Liver (tissue), 9 donors: ENCODE results near the gene DCTN4. TPM values are rescaled to one million over a fixed set of nuclear protein-coding genes. Genes with fewer than 3 reads are reported as not detected.

Source experiments
- DNase-seq: peaks from one replicate; pipeline ENCODE4 v3.0.0-alpha.2; 2017; ENCODE audit warnings: low spot score
- H3K27ac ChIP-seq, 2 donors: one replicate each; pipeline ENCODE4 v1.7.0; 2013; ENCODE audit warnings: inconsistent platforms in 2 of 2, low read length in 2 of 2, control low read depth in 1 of 2, low read depth in 1 of 2, mild to moderate bottlenecking in 1 of 2
- H3K27me3 ChIP-seq, 4 donors: one replicate each; pipeline versions ENCODE4 v1.6.1 to v1.7.0; 2013; ENCODE audit warnings: low read length in 3 of 4, inconsistent platforms in 1 of 4, mild to moderate bottlenecking in 1 of 4, moderate library complexity in 1 of 4; ENCODE audit not compliant: control insufficient read depth in 4 of 4, insufficient read depth in 4 of 4
- H3K36me3 ChIP-seq, 4 donors: one replicate each; pipeline versions ENCODE4 v1.6.1 to v1.7.0; 2013; ENCODE audit warnings: low read length in 3 of 4, mild to moderate bottlenecking in 3 of 4, low read depth in 1 of 4, moderate library complexity in 1 of 4; ENCODE audit not compliant: control insufficient read depth in 4 of 4, insufficient read depth in 3 of 4
- H3K4me1 ChIP-seq, 4 donors: one replicate each; pipeline versions ENCODE4 v1.6.1 to v1.7.0; 2013; ENCODE audit warnings: low read length in 3 of 4, mild to moderate bottlenecking in 3 of 4, moderate library complexity in 1 of 4; ENCODE audit not compliant: control insufficient read depth in 4 of 4, insufficient read depth in 4 of 4
- H3K4me3 ChIP-seq, 3 donors: one replicate each; pipeline versions ENCODE4 v1.6.1 to v1.7.0; 2013; ENCODE audit warnings: low read length in 3 of 3, control low read depth in 1 of 3, low read depth in 1 of 3, mild to moderate bottlenecking in 1 of 3
- H3K9ac ChIP-seq, 2 donors: one replicate each; pipeline ENCODE4 v1.7.0; 2013; ENCODE audit warnings: low read length in 2 of 2, mild to moderate bottlenecking in 2 of 2, moderate library complexity in 2 of 2, control low read depth in 1 of 2, low read depth in 1 of 2
- H3K9me3 ChIP-seq, 4 donors: one replicate each; pipeline versions ENCODE4 v1.6.1 to v1.7.0; 2013; ENCODE audit warnings: low read length in 3 of 4; ENCODE audit not compliant: control insufficient read depth in 4 of 4
- FOXA1 ChIP-seq: IDR thresholded peaks from 2 replicates; pipeline ENCODE4 v1.6.1; 2016; ENCODE audit warnings: antibody characterized with exemption
- GABPA ChIP-seq, 2 donors: IDR thresholded peaks in 1 of 2; conservative IDR thresholded peaks in 1 of 2; 2 replicates each; pipeline ENCODE4 v1.6.1; 2016; ENCODE audit warnings: antibody characterized with exemption in 2 of 2, mild to moderate bottlenecking in 1 of 2, moderate library complexity in 1 of 2
- HNF4G ChIP-seq: IDR thresholded peaks from 2 replicates; pipeline ENCODE4 v1.6.1; 2016; ENCODE audit warnings: antibody characterized with exemption
- NR2F2 ChIP-seq: IDR thresholded peaks from 2 replicates; pipeline ENCODE4 v1.6.1; 2016; ENCODE audit warnings: antibody characterized with exemption
- RAD21 ChIP-seq, 2 donors: IDR thresholded peaks; 2 replicates each; pipeline ENCODE4 v1.6.1; 2016; ENCODE audit warnings: antibody characterized with exemption in 2 of 2, mild to moderate bottlenecking in 2 of 2
- RXRA ChIP-seq, 2 donors: IDR thresholded peaks; 2 replicates each; pipeline ENCODE4 v1.6.1; 2017 to 2018; ENCODE audit warnings: antibody characterized with exemption in 2 of 2, mild to moderate bottlenecking in 1 of 2
- SP1 ChIP-seq: IDR thresholded peaks from 2 replicates; pipeline ENCODE4 v1.6.1; 2018; ENCODE audit warnings: antibody characterized with exemption, mild to moderate bottlenecking
- WGBS: extraction: QIAGEN DNeasy Blood & Tissue Kit; methylation state at CpG from one replicate; pipeline ENCODE4 v1.1.7; 2013; 5-methylcytosine and 5-hydroxymethylcytosine counted together
- polyA plus RNA-seq, 2 donors: library from polyadenylated mRNA; stranded (reverse) in 1 of 2; unstranded in 1 of 2; fragments of 200-250 nt in 1 of 2; fragments of >200 nt in 1 of 2; fragmentation: Nextera tagmentation in 1 of 2; extraction: Ambion mirVana in 1 of 2; gene quantifications; one replicate each; pipeline versions ENCODE4 v1.2.1 to v1.2.3, GENCODE V29; 2013 to 2015
- total RNA-seq, 2 donors: library from RNA; depleted of rRNA; stranded (reverse); fragments of >200 nt; gene quantifications; one replicate each; pipeline ENCODE4 v1.2.3, GENCODE V29; 2014
- TF ChIP-seq, protein P1 (sequence below): fragments of 150-350 bp; IDR thresholded peaks from 2 replicates; pipeline ENCODE4 v1.5.1; 2017; ENCODE audit warnings: improper control_type of control experiment, low read depth, low read length; ENCODE audit not compliant: missing input control
- TF ChIP-seq, protein P2 (sequence below): IDR thresholded peaks from 2 replicates; pipeline ENCODE4 v1.6.1; 2016; ENCODE audit warnings: antibody characterized with exemption
- TF ChIP-seq, protein P3 (sequence below): IDR thresholded peaks from 2 replicates; pipeline ENCODE4 v1.6.1; 2016; ENCODE audit warnings: antibody characterized with exemption
- TF ChIP-seq, protein P4 (sequence below): IDR thresholded peaks from 2 replicates; pipeline ENCODE4 v1.6.1; 2016; ENCODE audit warnings: antibody characterized with exemption
- donor health status: healthy.
- donor health status: healthy.
- donor health status: healthy.
- donor health status: healthy.
- donor health status: healthy.

Gene DCTN4
- total and polyA plus RNA-seq, 4 donors: 10.3 to 29.6 (median 20.2) TPM

DNA sequence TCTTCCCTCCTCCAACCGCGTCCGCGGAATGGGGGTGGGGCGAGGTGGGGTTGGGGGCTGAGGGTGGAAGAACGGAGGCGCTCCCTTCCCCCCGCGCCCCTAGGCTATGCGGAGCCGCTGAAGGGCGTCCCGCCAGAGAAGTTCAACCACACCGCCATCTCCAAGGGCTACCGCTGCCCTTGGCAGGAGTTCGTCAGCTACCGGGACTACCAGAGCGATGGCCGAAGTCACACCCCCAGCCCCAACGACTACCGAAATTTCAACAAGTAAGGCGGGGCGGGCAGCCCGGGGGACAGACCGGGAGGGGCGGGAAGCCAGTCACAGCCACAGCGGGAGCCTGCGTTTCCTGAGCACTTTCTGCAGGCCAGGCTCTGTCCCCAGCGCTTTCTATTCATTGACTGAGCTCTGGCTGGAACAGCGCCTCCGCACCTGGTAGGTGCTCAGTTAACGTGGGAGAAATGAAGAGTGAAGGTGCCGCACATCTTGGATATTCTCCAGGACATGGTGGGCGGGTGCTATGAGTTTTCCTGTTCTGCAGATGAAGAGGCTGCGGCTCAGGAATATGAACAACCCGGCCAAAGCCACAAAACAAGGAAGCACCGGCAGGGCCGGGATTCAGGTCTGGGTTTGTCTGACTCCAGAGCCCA lies 86.5 kb downstream of the DCTN4 start:
- no peak overlapping the region for H3K27ac ChIP-seq
- TF ChIP-seq RXRA (IDR thresholded peaks at IDR 0.05) (no peak), RAD21 (IDR thresholded peaks at IDR 0.05) (peak in 1 of 2 donors; percentile 8)
- no peaks in the 10 kb centered on the region for H3K36me3 ChIP-seq

DNA sequence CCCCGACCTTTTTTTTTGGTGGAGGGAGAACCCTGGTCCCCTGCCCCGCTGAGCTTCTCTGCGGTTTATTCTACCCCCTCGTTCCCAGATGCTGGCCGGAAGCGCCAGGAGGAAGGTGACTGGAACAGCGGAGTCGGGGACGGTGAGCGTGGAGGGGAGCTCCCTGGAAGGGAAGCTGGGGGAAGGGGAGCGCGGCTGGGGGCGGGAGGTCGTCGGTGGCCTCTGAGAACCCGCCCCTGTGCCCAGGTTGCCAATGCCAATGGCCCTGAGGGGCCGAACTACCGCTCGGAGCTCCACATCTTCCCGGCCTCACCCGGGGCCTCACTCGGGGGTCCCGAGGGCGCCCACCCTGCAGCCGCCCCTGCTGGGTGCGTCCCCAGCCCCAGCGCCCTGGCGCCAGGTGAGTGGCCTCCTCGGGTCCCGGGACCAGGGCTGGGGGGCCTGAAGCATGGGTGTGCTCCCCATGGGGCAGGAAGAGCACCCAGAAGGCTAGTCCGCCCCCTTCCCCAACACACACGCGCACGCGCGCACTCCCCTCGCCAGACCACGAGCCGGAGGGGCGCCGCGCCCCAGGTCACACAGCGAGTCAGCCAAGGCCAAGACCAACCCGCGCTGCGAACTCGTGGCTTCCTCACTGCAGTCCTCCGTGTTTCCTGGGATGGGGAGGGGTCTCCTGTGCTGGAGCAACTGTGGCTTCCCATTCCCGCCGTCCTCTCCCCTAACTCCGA lies 87.1 kb downstream of the DCTN4 start:
- no peaks in the 10 kb centered on the region for H3K27me3 ChIP-seq
- no peak overlapping the region for H3K9ac ChIP-seq
- TF ChIP-seq, protein P1, sequence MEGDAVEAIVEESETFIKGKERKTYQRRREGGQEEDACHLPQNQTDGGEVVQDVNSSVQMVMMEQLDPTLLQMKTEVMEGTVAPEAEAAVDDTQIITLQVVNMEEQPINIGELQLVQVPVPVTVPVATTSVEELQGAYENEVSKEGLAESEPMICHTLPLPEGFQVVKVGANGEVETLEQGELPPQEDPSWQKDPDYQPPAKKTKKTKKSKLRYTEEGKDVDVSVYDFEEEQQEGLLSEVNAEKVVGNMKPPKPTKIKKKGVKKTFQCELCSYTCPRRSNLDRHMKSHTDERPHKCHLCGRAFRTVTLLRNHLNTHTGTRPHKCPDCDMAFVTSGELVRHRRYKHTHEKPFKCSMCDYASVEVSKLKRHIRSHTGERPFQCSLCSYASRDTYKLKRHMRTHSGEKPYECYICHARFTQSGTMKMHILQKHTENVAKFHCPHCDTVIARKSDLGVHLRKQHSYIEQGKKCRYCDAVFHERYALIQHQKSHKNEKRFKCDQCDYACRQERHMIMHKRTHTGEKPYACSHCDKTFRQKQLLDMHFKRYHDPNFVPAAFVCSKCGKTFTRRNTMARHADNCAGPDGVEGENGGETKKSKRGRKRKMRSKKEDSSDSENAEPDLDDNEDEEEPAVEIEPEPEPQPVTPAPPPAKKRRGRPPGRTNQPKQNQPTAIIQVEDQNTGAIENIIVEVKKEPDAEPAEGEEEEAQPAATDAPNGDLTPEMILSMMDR: no peak
- TF ChIP-seq GABPA (IDR thresholded peaks at IDR 0.05 in 1 of 2, conservative IDR thresholded peaks at IDR 0.05 in 1 of 2) (no peak), HNF4G (no peak), SP1 (no peak), NR2F2 (no peak), FOXA1 (no peak), RXRA (IDR thresholded peaks at IDR 0.05) (no peak)
- TF ChIP-seq, protein P2, sequence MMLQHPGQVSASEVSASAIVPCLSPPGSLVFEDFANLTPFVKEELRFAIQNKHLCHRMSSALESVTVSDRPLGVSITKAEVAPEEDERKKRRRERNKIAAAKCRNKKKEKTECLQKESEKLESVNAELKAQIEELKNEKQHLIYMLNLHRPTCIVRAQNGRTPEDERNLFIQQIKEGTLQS: no peak
- TF ChIP-seq, protein P3, sequence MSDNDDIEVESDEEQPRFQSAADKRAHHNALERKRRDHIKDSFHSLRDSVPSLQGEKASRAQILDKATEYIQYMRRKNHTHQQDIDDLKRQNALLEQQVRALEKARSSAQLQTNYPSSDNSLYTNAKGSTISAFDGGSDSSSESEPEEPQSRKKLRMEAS: no peak
- TF ChIP-seq, protein P4, sequence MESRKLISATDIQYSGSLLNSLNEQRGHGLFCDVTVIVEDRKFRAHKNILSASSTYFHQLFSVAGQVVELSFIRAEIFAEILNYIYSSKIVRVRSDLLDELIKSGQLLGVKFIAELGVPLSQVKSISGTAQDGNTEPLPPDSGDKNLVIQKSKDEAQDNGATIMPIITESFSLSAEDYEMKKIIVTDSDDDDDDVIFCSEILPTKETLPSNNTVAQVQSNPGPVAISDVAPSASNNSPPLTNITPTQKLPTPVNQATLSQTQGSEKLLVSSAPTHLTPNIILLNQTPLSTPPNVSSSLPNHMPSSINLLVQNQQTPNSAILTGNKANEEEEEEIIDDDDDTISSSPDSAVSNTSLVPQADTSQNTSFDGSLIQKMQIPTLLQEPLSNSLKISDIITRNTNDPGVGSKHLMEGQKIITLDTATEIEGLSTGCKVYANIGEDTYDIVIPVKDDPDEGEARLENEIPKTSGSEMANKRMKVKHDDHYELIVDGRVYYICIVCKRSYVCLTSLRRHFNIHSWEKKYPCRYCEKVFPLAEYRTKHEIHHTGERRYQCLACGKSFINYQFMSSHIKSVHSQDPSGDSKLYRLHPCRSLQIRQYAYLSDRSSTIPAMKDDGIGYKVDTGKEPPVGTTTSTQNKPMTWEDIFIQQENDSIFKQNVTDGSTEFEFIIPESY: no peak
- no peaks in the 10 kb centered on the region for H3K9me3 ChIP-seq
- no peak overlapping the region for H3K27ac ChIP-seq
- WGBS: 8% methylated on average over 51 of the region's 51 CpGs
- H3K36me3 ChIP-seq: no peaks in the 10 kb centered on the region
- no peak for DNase-seq
- peaks cover 4 to 11% (median 9%) of the 10 kb centered on the region in 4 donors for H3K4me1 ChIP-seq
- peak overlapping the region in 2 of 3 donors; percentile 30 to 55 for H3K4me3 ChIP-seq

More for the DNA sequence above, 86.5 kb downstream of the DCTN4 start:
- 7% methylated on average over 38 of the region's 38 CpGs for WGBS
- Histone ChIP-seq H3K9ac (no peak overlapping the region), H3K27me3 (no peaks in the 10 kb centered on the region), H3K4me1 (peaks cover 4 to 11% (median 9%) of the 10 kb centered on the region in 4 donors), H3K9me3 (no peaks in the 10 kb centered on the region), H3K4me3 (peak overlapping the region in 2 of 3 donors; percentile 30 to 55)
- no peak for DNase-seq

DNA sequence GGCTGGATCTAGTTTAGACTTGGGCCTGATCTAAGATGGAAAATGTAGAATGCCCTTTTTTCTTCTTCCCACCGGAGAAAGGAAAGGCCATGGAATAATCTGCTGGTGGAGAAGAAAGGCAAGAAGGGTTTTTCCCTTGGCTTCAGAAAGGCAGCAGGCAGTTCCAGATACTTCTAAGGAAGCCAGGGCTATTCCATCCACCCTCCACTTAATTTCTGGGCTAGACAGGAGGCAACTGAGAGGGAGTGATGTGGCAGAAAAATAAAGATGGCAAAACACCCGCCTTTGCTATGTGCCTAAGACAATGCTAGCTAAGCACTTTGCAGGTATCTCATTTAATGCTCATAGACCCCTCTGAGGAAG lies 87.9 kb downstream of the DCTN4 start:
- Histone ChIP-seq H3K4me1 (peaks cover 4 to 11% (median 9%) of the 10 kb centered on the region in 4 donors), H3K36me3 (no peaks in the 10 kb centered on the region), H3K9ac (no peak overlapping the region), H3K27me3 (no peaks in the 10 kb centered on the region), H3K9me3 (no peaks in the 10 kb centered on the region), H3K4me3 (no peak overlapping the region), H3K27ac (no peak overlapping the region)
- 61% methylated on average over 2 of the region's 2 CpGs for WGBS
- TF ChIP-seq, protein P2: no peak
- TF ChIP-seq RAD21 (IDR thresholded peaks at IDR 0.05): no peak
- TF ChIP-seq, protein P4: no peak
- no peak for DNase-seq
